Adipocyte (in vitro differentiated cells): ENCODE data around the gene RPS6KA5.
A peak's percentile ranks its signal among the peaks of the same experiment; 100 is the strongest.

Experiments
- DNase-seq: peaks from one replicate; pipeline ENCODE4 v3.0.0-alpha.2; 2015; ENCODE audit warnings: low read depth
- H3K27me3 ChIP-seq: replicated peaks from 2 replicates; pipeline ENCODE4 v1.7.0; 2013; ENCODE audit warnings: mild to moderate bottlenecking, low read length, moderate library complexity; ENCODE audit not compliant: control insufficient read depth, insufficient read depth
- H3K36me3 ChIP-seq: 2 replicates; pipeline ENCODE4 v1.7.0; 2013; ENCODE audit warnings: low read length, mild to moderate bottlenecking, moderate library complexity; ENCODE audit not compliant: control insufficient read depth, insufficient read depth, severe bottlenecking
- H3K4me1 ChIP-seq: 2 replicates; pipeline ENCODE4 v1.7.0; 2013; ENCODE audit warnings: mild to moderate bottlenecking, low read length, moderate library complexity; ENCODE audit not compliant: control insufficient read depth, insufficient read depth
- H3K4me3 ChIP-seq: 2 replicates; pipeline ENCODE4 v1.7.0; 2013; ENCODE audit warnings: mild to moderate bottlenecking, low read length, moderate library complexity
- H3K9ac ChIP-seq: 2 replicates; pipeline ENCODE4 v1.7.0; 2013; ENCODE audit warnings: mild to moderate bottlenecking, low read length, moderate library complexity
- H3K9me3 ChIP-seq: 2 replicates; pipeline ENCODE4 v1.7.0; 2013; ENCODE audit warnings: mild to moderate bottlenecking, low read length, moderate library complexity; ENCODE audit not compliant: control insufficient read depth

Gene RPS6KA5

GRCh38 chr14:90813442-90813841 is 247.0 kb downstream of the RPS6KA5 start:
- DNase-seq: no peak
- no peaks in the 10 kb centered on the region for H3K9me3 ChIP-seq
- H3K27me3 ChIP-seq: peaks cover 7% of the 10 kb centered on the region
- H3K4me3 ChIP-seq: no peak overlapping the region
- no peak overlapping the region for H3K9ac ChIP-seq
- H3K36me3 ChIP-seq: no peaks in the 10 kb centered on the region
- peaks cover 15% of the 10 kb centered on the region for H3K4me1 ChIP-seq

- H3K4me1 ChIP-seq: peaks cover 25% of the 10 kb centered on the region
Observed at GRCh38 chr14:90812109-90812508, 248.3 kb downstream of the RPS6KA5 start.

GRCh38 chr14:90811641-90812040 is 248.8 kb downstream of the RPS6KA5 start:
- Histone ChIP-seq H3K9me3 (no peaks in the 10 kb centered on the region), H3K4me1 (peaks cover 30% of the 10 kb centered on the region), H3K36me3 (no peaks in the 10 kb centered on the region), H3K9ac (no peak overlapping the region), H3K27me3 (no peaks in the 10 kb centered on the region), H3K4me3 (no peak overlapping the region)
- no peak for DNase-seq

More at GRCh38 chr14:90812109-90812508, 248.3 kb downstream of the RPS6KA5 start:
- H3K9me3 ChIP-seq: no peaks in the 10 kb centered on the region
- no peak overlapping the region for H3K4me3 ChIP-seq
- no peaks in the 10 kb centered on the region for H3K27me3 ChIP-seq
- H3K36me3 ChIP-seq: no peaks in the 10 kb centered on the region
- H3K9ac ChIP-seq: no peak overlapping the region
- no peak for DNase-seq

GRCh38 chr14:90810806-90811205 is 249.6 kb downstream of the RPS6KA5 start:
- no peak overlapping the region for H3K4me3 ChIP-seq
- H3K9me3 ChIP-seq: no peaks in the 10 kb centered on the region
- H3K27me3 ChIP-seq: no peaks in the 10 kb centered on the region
- peaks cover 38% of the 10 kb centered on the region for H3K4me1 ChIP-seq
- H3K9ac ChIP-seq: no peak overlapping the region
- DNase-seq: no peak
- H3K36me3 ChIP-seq: no peaks in the 10 kb centered on the region

- Histone ChIP-seq H3K4me1 (peaks cover 32% of the 10 kb centered on the region), H3K9ac (no peak overlapping the region), H3K4me3 (no peak overlapping the region), H3K36me3 (no peaks in the 10 kb centered on the region), H3K9me3 (no peaks in the 10 kb centered on the region), H3K27me3 (no peaks in the 10 kb centered on the region)
- no peak for DNase-seq
Observed at GRCh38 chr14:90809530-90810312, 250.7 kb downstream of the RPS6KA5 start.

GRCh38 chr14:90808759-90809529 is 251.5 kb downstream of the RPS6KA5 start:
- no peaks in the 10 kb centered on the region for H3K27me3 ChIP-seq
- H3K36me3 ChIP-seq: no peaks in the 10 kb centered on the region
- no peak for DNase-seq
- peaks cover 32% of the 10 kb centered on the region for H3K4me1 ChIP-seq
- H3K4me3 ChIP-seq: no peak overlapping the region
- H3K9me3 ChIP-seq: no peaks in the 10 kb centered on the region
- H3K9ac ChIP-seq: no peak overlapping the region

- no peaks in the 10 kb centered on the region for H3K27me3 ChIP-seq
- H3K9me3 ChIP-seq: no peaks in the 10 kb centered on the region
- DNase-seq: no peak
- H3K36me3 ChIP-seq: no peaks in the 10 kb centered on the region
- peak overlapping the region; percentile 46 for H3K9ac ChIP-seq
- H3K4me1 ChIP-seq: peaks cover 46% of the 10 kb centered on the region
- no peak overlapping the region for H3K4me3 ChIP-seq
Observed at GRCh38 chr14:90807060-90807459, 253.4 kb downstream of the RPS6KA5 start.

GRCh38 chr14:90805662-90806540 is 254.5 kb downstream of the RPS6KA5 start:
- H3K4me1 ChIP-seq: peaks cover 54% of the 10 kb centered on the region
- H3K27me3 ChIP-seq: no peaks in the 10 kb centered on the region
- DNase-seq: no peak
- H3K4me3 ChIP-seq: no peak overlapping the region
- peak overlapping the region; percentile 55 for H3K9ac ChIP-seq
- no peaks in the 10 kb centered on the region for H3K9me3 ChIP-seq
- H3K36me3 ChIP-seq: no peaks in the 10 kb centered on the region

GRCh38 chr14:90805084-90805391 is 255.4 kb downstream of the RPS6KA5 start:
- peaks cover 54% of the 10 kb centered on the region for H3K4me1 ChIP-seq
- H3K9me3 ChIP-seq: no peaks in the 10 kb centered on the region
- H3K9ac ChIP-seq: no peak overlapping the region
- no peaks in the 10 kb centered on the region for H3K27me3 ChIP-seq
- DNase-seq: no peak
- H3K36me3 ChIP-seq: no peaks in the 10 kb centered on the region
- H3K4me3 ChIP-seq: no peak overlapping the region

- Histone ChIP-seq H3K4me1 (peaks cover 54% of the 10 kb centered on the region), H3K9me3 (no peaks in the 10 kb centered on the region), H3K36me3 (no peaks in the 10 kb centered on the region), H3K4me3 (no peak overlapping the region), H3K9ac (no peak overlapping the region), H3K27me3 (no peaks in the 10 kb centered on the region)
- no peak for DNase-seq
Observed at GRCh38 chr14:90804292-90805083, 256.0 kb downstream of the RPS6KA5 start.
